CD14-positive monocyte (primary cell): Measurements from ENCODE around the gene ECHDC3. TPM values are rescaled to one million over a fixed set of nuclear protein-coding genes. Genes with fewer than 3 reads are reported as not detected.

Experiments used
- DNase-seq, 3 donors: peaks; one replicate each; pipeline ENCODE4 v3.0.0-alpha.2; 2011 to 2022
- H2AFZ ChIP-seq: 2 replicates; pipeline ENCODE4 v1.6.0; 2012; ENCODE audit warnings: mild to moderate bottlenecking, low read depth, low read length, inconsistent platforms; ENCODE audit not compliant: insufficient read depth, poor library complexity, severe bottlenecking
- H3K27ac ChIP-seq, 2 donors: 1 replicate in 1 of 2; 2 replicates in 1 of 2; pipeline ENCODE4 v1.5.1; 2012 to 2013; ENCODE audit warnings: low read length in 2 of 2, control low read depth in 1 of 2, inconsistent platforms in 1 of 2, low read depth in 1 of 2, mild to moderate bottlenecking in 1 of 2
- H3K27me3 ChIP-seq, 2 donors: one replicate each; pipeline versions ENCODE4 v1.6.0 to v1.6.1; 2011 to 2013; ENCODE audit warnings: low read length in 2 of 2; ENCODE audit not compliant: control insufficient read depth in 2 of 2, insufficient read depth in 2 of 2
- H3K36me3 ChIP-seq, 2 donors: replicated peaks in 1 of 2; 1 replicate in 1 of 2; 2 replicates in 1 of 2; pipeline versions ENCODE4 v1.5.1 to v1.6.1; 2012 to 2013; ENCODE audit warnings: low read length in 2 of 2, control low read depth in 1 of 2, inconsistent platforms in 1 of 2, mild to moderate bottlenecking in 1 of 2; ENCODE audit not compliant: insufficient read depth in 2 of 2, control insufficient read depth in 1 of 2
- H3K4me1 ChIP-seq, 2 donors: 1 replicate in 1 of 2; 2 replicates in 1 of 2; pipeline versions ENCODE4 v1.5.1 to v1.6.1; 2012 to 2013; ENCODE audit warnings: low read length in 2 of 2, control low read depth in 1 of 2, inconsistent platforms in 1 of 2, mild to moderate bottlenecking in 1 of 2, moderate library complexity in 1 of 2; ENCODE audit not compliant: insufficient read depth in 2 of 2, control insufficient read depth in 1 of 2
- H3K4me2 ChIP-seq: replicated peaks from 2 replicates; pipeline ENCODE3; 2012; ENCODE audit warnings: low read length, moderate library complexity, mild to moderate bottlenecking; ENCODE audit not compliant: poor library complexity, severe bottlenecking; ENCODE audit errors: extremely low read depth
- H3K4me3 ChIP-seq, 3 experiments: fragments of 200-600 bp in 1 of 3; sonication (generic) in 1 of 3; replicated peaks in 1 of 3; 1 replicate in 2 of 3; 2 replicates in 1 of 3; pipeline ENCODE4 v1.5.1; 2011 to 2013; ENCODE audit warnings: low read length in 3 of 3, mild to moderate bottlenecking in 3 of 3, control low read depth in 2 of 3, low read depth in 2 of 3, inconsistent platforms in 1 of 3, moderate library complexity in 1 of 3
- H3K79me2 ChIP-seq: 2 replicates; pipeline ENCODE4 v1.6.0; 2012; ENCODE audit warnings: mild to moderate bottlenecking, control low read depth, inconsistent platforms, low read length, moderate library complexity; ENCODE audit not compliant: insufficient read depth
- H3K9ac ChIP-seq: 2 replicates; pipeline ENCODE4 v1.6.0; 2017; ENCODE audit warnings: low read length, mild to moderate bottlenecking; ENCODE audit not compliant: insufficient read depth, poor library complexity, severe bottlenecking
- H3K9me3 ChIP-seq, 2 donors: replicated peaks in 1 of 2; 1 replicate in 1 of 2; 2 replicates in 1 of 2; pipeline versions ENCODE4 v1.5.1 to v1.6.1; 2012 to 2013; ENCODE audit warnings: low read length in 2 of 2, control low read depth in 1 of 2; ENCODE audit not compliant: control insufficient read depth in 1 of 2, insufficient read depth in 1 of 2
- H4K20me1 ChIP-seq: 2 replicates; pipeline ENCODE4 v1.6.0; 2012; ENCODE audit warnings: mild to moderate bottlenecking, low read length, control low read depth, moderate library complexity; ENCODE audit not compliant: insufficient read depth
- H3K27ac Mint-ChIP-seq, 7 donors: one replicate each; pipeline ENCODE4 v1.8.0; 2020; ENCODE audit warnings: mild to moderate bottlenecking in 7 of 7, mixed read lengths in 7 of 7, moderate library complexity in 6 of 7, inconsistent platforms in 2 of 7
- H3K27me3 Mint-ChIP-seq, 3 donors: one replicate each; pipeline ENCODE4 v1.8.0; 2021 to 2022; ENCODE audit warnings: low read depth in 3 of 3, mild to moderate bottlenecking in 3 of 3, mixed read lengths in 3 of 3, moderate library complexity in 3 of 3, inconsistent platforms in 1 of 3
- H3K36me3 Mint-ChIP-seq, 2 donors: one replicate each; pipeline ENCODE4 v1.8.0; 2020; ENCODE audit warnings: mixed read lengths in 2 of 2, inconsistent platforms in 1 of 2, mild to moderate bottlenecking in 1 of 2
- H3K4me1 Mint-ChIP-seq: one replicate; pipeline ENCODE4 v1.8.0; 2020; ENCODE audit warnings: mild to moderate bottlenecking, mixed read lengths
- H3K4me3 Mint-ChIP-seq, 2 donors: one replicate each; pipeline ENCODE4 v1.8.0; 2020; ENCODE audit warnings: mild to moderate bottlenecking in 2 of 2, mixed read lengths in 2 of 2, moderate library complexity in 1 of 2
- H3K9me3 Mint-ChIP-seq, 7 donors: one replicate each; pipeline ENCODE4 v1.8.0; 2020 to 2022; ENCODE audit warnings: mixed read lengths in 7 of 7, mild to moderate bottlenecking in 6 of 7, moderate library complexity in 6 of 7, inconsistent platforms in 2 of 7
- WGBS: methylation state at CpG from one replicate; pipeline ENCODE4 v1.1.5; 2013; ENCODE audit warnings: missing lambda C conversion rate; ENCODE audit not compliant: insufficient coverage; 5-methylcytosine and 5-hydroxymethylcytosine counted together
- intact Hi-C, 2 donors: fragments of 100-400 bp; cut with micrococcal nuclease; formaldehyde crosslinking; loops; one replicate each; pipeline versions ENCODE4 v1.15.0 to v1.15.1; 2023
- polyA plus RNA-seq, 3 donors: library from polyadenylated mRNA; depleted of rRNA in 1 of 3; unstranded in 2 of 3; stranded (reverse) in 1 of 3; fragments of 300-500 nt in 2 of 3; fragments of >200 nt in 1 of 3; fragmentation: Illumina TruSeq in 2 of 3; gene quantifications; 1 replicate in 2 of 3; 2 replicates in 1 of 3; pipeline ENCODE4 v1.2.3, GENCODE V29; 2012 to 2021
- TF ChIP-seq, protein P1 (sequence below): fragments of 200-600 bp; IDR thresholded peaks from one replicate; pipeline ENCODE4 v1.8.0; 2022; ENCODE audit warnings: antibody characterized with exemption, mild to moderate bottlenecking

Gene ECHDC3
- polyA plus RNA-seq, 3 donors: 9.2 to 10.6 (median 9.4) TPM

- TF ChIP-seq, protein P1, sequence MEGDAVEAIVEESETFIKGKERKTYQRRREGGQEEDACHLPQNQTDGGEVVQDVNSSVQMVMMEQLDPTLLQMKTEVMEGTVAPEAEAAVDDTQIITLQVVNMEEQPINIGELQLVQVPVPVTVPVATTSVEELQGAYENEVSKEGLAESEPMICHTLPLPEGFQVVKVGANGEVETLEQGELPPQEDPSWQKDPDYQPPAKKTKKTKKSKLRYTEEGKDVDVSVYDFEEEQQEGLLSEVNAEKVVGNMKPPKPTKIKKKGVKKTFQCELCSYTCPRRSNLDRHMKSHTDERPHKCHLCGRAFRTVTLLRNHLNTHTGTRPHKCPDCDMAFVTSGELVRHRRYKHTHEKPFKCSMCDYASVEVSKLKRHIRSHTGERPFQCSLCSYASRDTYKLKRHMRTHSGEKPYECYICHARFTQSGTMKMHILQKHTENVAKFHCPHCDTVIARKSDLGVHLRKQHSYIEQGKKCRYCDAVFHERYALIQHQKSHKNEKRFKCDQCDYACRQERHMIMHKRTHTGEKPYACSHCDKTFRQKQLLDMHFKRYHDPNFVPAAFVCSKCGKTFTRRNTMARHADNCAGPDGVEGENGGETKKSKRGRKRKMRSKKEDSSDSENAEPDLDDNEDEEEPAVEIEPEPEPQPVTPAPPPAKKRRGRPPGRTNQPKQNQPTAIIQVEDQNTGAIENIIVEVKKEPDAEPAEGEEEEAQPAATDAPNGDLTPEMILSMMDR: peak; percentile 79
- intact Hi-C loops: no loop called here
- no peaks in the 10 kb centered on the region for H3K79me2 ChIP-seq
- no peaks in the 10 kb centered on the region for H3K27me3 ChIP-seq
- H3K27ac Mint-ChIP-seq: peak overlapping the region in 1 of 7 donors; percentile 9
- peak; percentile 25 to 60 (median 29) for DNase-seq
- no peak overlapping the region for H3K4me3 Mint-ChIP-seq
- no peaks in the 10 kb centered on the region for H3K4me1 ChIP-seq
- no peak overlapping the region for H3K4me2 ChIP-seq
- 82% methylated on average over 10 of the region's 18 CpGs for WGBS
- H3K27me3 Mint-ChIP-seq: peaks cover 0 to 6% (median 1%) of the 10 kb centered on the region in 3 donors
- no peak overlapping the region for H3K27ac ChIP-seq
- no peaks in the 10 kb centered on the region for H3K36me3 Mint-ChIP-seq
- peaks cover 0 to 7% (median 2%) of the 10 kb centered on the region in 7 donors for H3K9me3 Mint-ChIP-seq
- no peaks in the 10 kb centered on the region for H3K9me3 ChIP-seq
- H3K9ac ChIP-seq: no peak overlapping the region
- no peak overlapping the region for H3K4me3 ChIP-seq
- H4K20me1 ChIP-seq: no peaks in the 10 kb centered on the region
- H3K4me1 Mint-ChIP-seq: peaks cover 6% of the 10 kb centered on the region
- no peak overlapping the region for H2AFZ ChIP-seq
- no peaks in the 10 kb centered on the region for H3K36me3 ChIP-seq
Observed at GRCh38 chr10:11782793-11783557, 40.8 kb downstream of the ECHDC3 start.

DNA sequence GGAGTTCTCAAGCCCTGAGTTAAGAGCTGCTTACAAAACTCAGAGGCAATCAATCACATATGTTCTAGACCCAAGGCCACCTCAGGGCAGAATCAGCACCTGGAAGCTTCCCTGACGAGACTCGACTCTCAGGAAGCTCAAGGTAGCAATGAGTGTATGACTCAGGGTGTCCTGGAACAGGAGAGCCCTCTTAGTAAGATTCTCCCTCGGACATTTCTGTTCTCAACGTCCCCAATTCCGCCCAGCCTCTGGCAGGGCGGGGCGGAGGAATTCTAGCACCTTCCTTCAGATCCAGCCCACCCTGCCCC lies 41.3 kb downstream of the ECHDC3 start:
- Histone ChIP-seq H3K9ac (no peak overlapping the region), H2AFZ (no peak overlapping the region), H3K4me3 (no peak overlapping the region), H3K4me2 (no peak overlapping the region), H3K36me3 (no peaks in the 10 kb centered on the region), H3K4me1 (no peaks in the 10 kb centered on the region), H3K9me3 (no peaks in the 10 kb centered on the region), H3K27ac (no peak overlapping the region), H3K79me2 (no peaks in the 10 kb centered on the region), H4K20me1 (no peaks in the 10 kb centered on the region), H3K27me3 (no peaks in the 10 kb centered on the region)
- no peak for DNase-seq
- TF ChIP-seq, protein P1: no peak
- Mint-ChIP-seq H3K27me3 (peaks cover 0 to 6% (median 1%) of the 10 kb centered on the region in 3 donors), H3K36me3 (no peaks in the 10 kb centered on the region), H3K27ac (no peak overlapping the region), H3K9me3 (peaks cover 0 to 7% (median 2%) of the 10 kb centered on the region in 7 donors), H3K4me1 (peaks cover 6% of the 10 kb centered on the region), H3K4me3 (no peak overlapping the region)
- intact Hi-C loops: no loop called here
- WGBS: 88% methylated on average over 4 of the region's 7 CpGs
